Stomach (tissue), 9 donors: Measurements from ENCODE around the gene NRIP1. TPM values are rescaled to one million over a fixed set of nuclear protein-coding genes. Genes with fewer than 3 reads are reported as not detected.

Experiments used
- DNase-seq, 2 donors: peaks; one replicate each; pipeline versions ENCODE4 v3.0.0 to v3.0.0-alpha.2; 2013 to 2019
- H3K27ac ChIP-seq, 5 donors: fragments of 200-600 bp in 4 of 5; sonication (generic) in 4 of 5; one replicate each; pipeline ENCODE4 v1.5.1; 2013 to 2019; ENCODE audit warnings: mild to moderate bottlenecking in 1 of 5, moderate library complexity in 1 of 5
- H3K27me3 ChIP-seq, 3 donors: fragments of 200-600 bp; sonication (generic); one replicate each; pipeline ENCODE4 v1.5.1; 2017 to 2019; ENCODE audit warnings: mixed run types in 1 of 3
- H3K36me3 ChIP-seq, 4 donors: fragments of 200-600 bp; sonication (generic); 1 replicate in 3 of 4; 2 replicates in 1 of 4; pipeline ENCODE4 v1.5.1; 2016 to 2019
- H3K4me1 ChIP-seq, 4 donors: fragments of 200-600 bp; sonication (generic); one replicate each; pipeline ENCODE4 v1.5.1; 2016 to 2019
- H3K4me3 ChIP-seq, 4 donors: fragments of 200-600 bp; sonication (generic) in 3 of 4; one replicate each; pipeline ENCODE4 v1.5.1; 2016 to 2019; ENCODE audit warnings: mild to moderate bottlenecking in 1 of 4
- H3K9me3 ChIP-seq, 4 donors: fragments of 200-600 bp; sonication (generic); one replicate each; pipeline ENCODE4 v1.5.1; 2016 to 2019
- CTCF ChIP-seq, 7 experiments: fragments of 450-650 bp in 4 of 7; fragments of 200-600 bp in 3 of 7; sonication (generic) in 3 of 7; IDR thresholded peaks; one replicate each; pipeline ENCODE4 v1.5.1; 2016 to 2019; ENCODE audit warnings: antibody characterized with exemption in 7 of 7, control low read depth in 2 of 7, mild to moderate bottlenecking in 1 of 7
- EP300 ChIP-seq: sonication (generic); formaldehyde crosslinking; IDR thresholded peaks from one replicate; pipeline ENCODE4 v1.6.1; 2017; ENCODE audit warnings: antibody characterized with exemption
- POLR2A ChIP-seq, 4 donors: fragments of 450-650 bp; IDR thresholded peaks; one replicate each; pipeline ENCODE4 v1.6.1; 2016; ENCODE audit warnings: antibody characterized with exemption in 4 of 4, control low read depth in 2 of 4, mild to moderate bottlenecking in 1 of 4, moderate library complexity in 1 of 4
- POLR2AphosphoS5 ChIP-seq, 3 donors: sonication (generic); formaldehyde crosslinking; IDR thresholded peaks; one replicate each; pipeline ENCODE4 v1.6.1; 2016; ENCODE audit warnings: antibody characterized with exemption in 3 of 3
- WGBS, 5 donors: extraction: QIAGEN DNeasy Blood & Tissue Kit in 3 of 5; methylation state at CpG; one replicate each; pipeline versions ENCODE4 v1.1.5 to v1.1.7; 2013 to 2018; 5-methylcytosine and 5-hydroxymethylcytosine counted together
- intact Hi-C: fragments of 100-400 bp; cut with DNase I; formaldehyde crosslinking; loops from one replicate; pipeline ENCODE4 v1.15.1; 2023; ENCODE audit warnings: low total_unique reads
- polyA plus RNA-seq, 3 donors: library from polyadenylated mRNA; stranded (reverse); fragments of 200-250 nt; gene quantifications; one replicate each; pipeline ENCODE4 v1.2.3, GENCODE V29; 2013
- total RNA-seq, 5 donors: library from RNA; depleted of rRNA; stranded (reverse); fragments of >200 nt; gene quantifications; one replicate each; pipeline versions ENCODE4 v1.1.0 to v1.2.3, GENCODE V29; 2014 to 2016
- donor health status: healthy with polysubstance abuse.
- donor health status: Bipolar disorder and iron deficiency.
- donor health status: healthy.

The NRIP1 gene
- total and polyA plus RNA-seq, 8 donors = 3.7 to 60.4 (median 17.4) TPM

GRCh38 chr21:14913638-14914037 lies 151.2 kb downstream of the NRIP1 start:
- no peak for DNase-seq
- Histone ChIP-seq H3K27ac (no peak overlapping the region), H3K4me3 (no peak overlapping the region), H3K4me1 (peaks cover 0 to 10% (median 4%) of the 10 kb centered on the region in 4 donors), H3K36me3 (no peaks in the 10 kb centered on the region), H3K27me3 (no peaks in the 10 kb centered on the region), H3K9me3 (no peaks in the 10 kb centered on the region)
- intact Hi-C loops = no loop called here
- 32 to 40% (median 37%) methylated on average over 2 of the region's 2 CpGs for WGBS, 5 donors
- TF ChIP-seq CTCF (IDR thresholded peaks at IDR 0.05) (no peak), EP300 (no peak), POLR2A (IDR thresholded peaks at IDR 0.05) (no peak), POLR2AphosphoS5 (IDR thresholded peaks at IDR 0.05) (no peak)

GRCh38 chr21:14911351-14911750 lies 153.4 kb downstream of the NRIP1 start:
- Histone ChIP-seq H3K4me3 (no peak overlapping the region), H3K36me3 (no peaks in the 10 kb centered on the region), H3K27me3 (no peaks in the 10 kb centered on the region), H3K4me1 (peaks cover 0 to 2% (median 0%) of the 10 kb centered on the region in 4 donors), H3K27ac (no peak overlapping the region), H3K9me3 (no peaks in the 10 kb centered on the region)
- DNase-seq = no peak
- TF ChIP-seq POLR2A (IDR thresholded peaks at IDR 0.05) (no peak), CTCF (IDR thresholded peaks at IDR 0.05) (no peak), EP300 (no peak), POLR2AphosphoS5 (IDR thresholded peaks at IDR 0.05) (no peak)
- intact Hi-C loops = no loop called here
